BJ (cell line): ENCODE measurements around the gene TAF1L. TPM values are rescaled to one million over a fixed set of nuclear protein-coding genes. Genes with fewer than 3 reads are reported as not detected.
A peak's percentile ranks its signal among the peaks of the same experiment; 100 is the strongest.

ENCODE experiments used
- CTCF ChIA-PET: fragments of 350-600 bp; formaldehyde crosslinking; extraction: SDS; loops from one replicate; lab custom pipeline; 2021; ENCODE audit warnings: antibody characterized with exemption, inconsistent platforms; lab: Yijun Ruan, JAX
- POLR2A ChIA-PET: fragments of 300-600 bp; sonication (Branson Sonifier 250); formaldehyde crosslinking; extraction: SDS; loops from one replicate; lab custom pipeline; 2021; ENCODE audit warnings: antibody characterized with exemption; lab: Charles Lee
- DNase-seq: peaks from one replicate; pipeline ENCODE4 v3.0.0-alpha.2; 2011; ENCODE audit warnings: low read depth
- H3K27me3 ChIP-seq: 2 replicates; pipeline ENCODE4 v1.6.0; 2011; ENCODE audit warnings: low read length; ENCODE audit not compliant: control insufficient read depth, insufficient read depth
- H3K36me3 ChIP-seq: 2 replicates; pipeline ENCODE4 v1.5.1; 2011; ENCODE audit warnings: low read length; ENCODE audit not compliant: control insufficient read depth, insufficient read depth
- H3K4me3 ChIP-seq: 2 replicates; pipeline ENCODE4 v1.5.1; 2011; ENCODE audit warnings: low read depth, mild to moderate bottlenecking, control low read depth, low read length
- polyA minus RNA-seq: library from RNA; depleted of rRNA, polyadenylated mRNA; stranded (reverse); fragments of >200 nt; gene quantifications from 2 replicates; pipeline ENCODE4 v1.2.3, GENCODE V29; 2011; rRNA and poly(A)+ RNA removed
- polyA plus RNA-seq: library from polyadenylated mRNA; depleted of rRNA; stranded (reverse); fragments of >200 nt; gene quantifications from 2 replicates; pipeline ENCODE4 v1.2.3, GENCODE V29; 2011; rRNA removed
- TF ChIP-seq, protein P1 (sequence below): IDR thresholded peaks from 2 replicates; pipeline ENCODE4 v1.5.1; 2011; ENCODE audit warnings: low read depth, mild to moderate bottlenecking, control low read depth, inconsistent platforms, low read length, moderate library complexity; ENCODE audit not compliant: insufficient read depth

Gene TAF1L, protein sequence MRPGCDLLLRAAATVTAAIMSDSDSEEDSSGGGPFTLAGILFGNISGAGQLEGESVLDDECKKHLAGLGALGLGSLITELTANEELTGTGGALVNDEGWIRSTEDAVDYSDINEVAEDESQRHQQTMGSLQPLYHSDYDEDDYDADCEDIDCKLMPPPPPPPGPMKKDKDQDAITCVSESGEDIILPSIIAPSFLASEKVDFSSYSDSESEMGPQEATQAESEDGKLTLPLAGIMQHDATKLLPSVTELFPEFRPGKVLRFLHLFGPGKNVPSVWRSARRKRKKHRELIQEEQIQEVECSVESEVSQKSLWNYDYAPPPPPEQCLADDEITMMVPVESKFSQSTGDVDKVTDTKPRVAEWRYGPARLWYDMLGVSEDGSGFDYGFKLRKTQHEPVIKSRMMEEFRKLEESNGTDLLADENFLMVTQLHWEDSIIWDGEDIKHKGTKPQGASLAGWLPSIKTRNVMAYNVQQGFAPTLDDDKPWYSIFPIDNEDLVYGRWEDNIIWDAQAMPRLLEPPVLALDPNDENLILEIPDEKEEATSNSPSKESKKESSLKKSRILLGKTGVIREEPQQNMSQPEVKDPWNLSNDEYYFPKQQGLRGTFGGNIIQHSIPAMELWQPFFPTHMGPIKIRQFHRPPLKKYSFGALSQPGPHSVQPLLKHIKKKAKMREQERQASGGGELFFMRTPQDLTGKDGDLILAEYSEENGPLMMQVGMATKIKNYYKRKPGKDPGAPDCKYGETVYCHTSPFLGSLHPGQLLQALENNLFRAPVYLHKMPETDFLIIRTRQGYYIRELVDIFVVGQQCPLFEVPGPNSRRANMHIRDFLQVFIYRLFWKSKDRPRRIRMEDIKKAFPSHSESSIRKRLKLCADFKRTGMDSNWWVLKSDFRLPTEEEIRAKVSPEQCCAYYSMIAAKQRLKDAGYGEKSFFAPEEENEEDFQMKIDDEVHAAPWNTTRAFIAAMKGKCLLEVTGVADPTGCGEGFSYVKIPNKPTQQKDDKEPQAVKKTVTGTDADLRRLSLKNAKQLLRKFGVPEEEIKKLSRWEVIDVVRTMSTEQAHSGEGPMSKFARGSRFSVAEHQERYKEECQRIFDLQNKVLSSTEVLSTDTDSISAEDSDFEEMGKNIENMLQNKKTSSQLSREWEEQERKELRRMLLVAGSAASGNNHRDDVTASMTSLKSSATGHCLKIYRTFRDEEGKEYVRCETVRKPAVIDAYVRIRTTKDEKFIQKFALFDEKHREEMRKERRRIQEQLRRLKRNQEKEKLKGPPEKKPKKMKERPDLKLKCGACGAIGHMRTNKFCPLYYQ (N-terminal part only)
- polyA plus RNA-seq (0.01 TPM in 1 of 2 replicates, not detected in the other), polyA minus RNA-seq (not detected in 2 replicates)

DNA sequence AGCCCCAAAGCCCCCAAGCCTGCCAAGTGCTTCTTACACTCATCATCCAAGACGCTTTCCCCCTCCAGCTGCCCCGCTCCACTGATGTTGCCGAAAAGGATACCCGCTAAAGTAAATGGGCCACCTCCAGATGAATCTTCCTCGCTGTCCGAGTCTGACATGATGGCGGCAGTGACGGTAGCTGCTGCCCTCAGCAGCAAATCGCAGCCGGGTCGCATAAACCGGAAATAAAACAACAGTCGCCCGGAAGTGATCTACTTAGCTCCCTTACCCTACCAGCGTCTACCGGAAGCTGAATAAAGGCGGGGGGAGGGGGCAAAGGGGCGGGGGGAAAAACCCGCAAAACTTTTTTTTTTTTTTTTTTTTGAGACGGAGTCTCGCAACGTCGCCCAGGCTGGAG is at the start of gene TAF1L:
Gene TAF1L (minus strand): TSS at position 308 of the 400 bp plus-strand sequence. CDS start 90 bp downstream, at position 218.
- POLR2A ChIA-PET: no interaction called here
- CTCF ChIA-PET: no interaction called here
- Histone ChIP-seq H3K4me3 (no peak within 1 kb of the TSS), H3K27me3 (no peaks in the 10 kb centered on the region), H3K36me3 (no peaks in the 10 kb centered on the region)
- no peak for DNase-seq
- TF ChIP-seq, protein P1, sequence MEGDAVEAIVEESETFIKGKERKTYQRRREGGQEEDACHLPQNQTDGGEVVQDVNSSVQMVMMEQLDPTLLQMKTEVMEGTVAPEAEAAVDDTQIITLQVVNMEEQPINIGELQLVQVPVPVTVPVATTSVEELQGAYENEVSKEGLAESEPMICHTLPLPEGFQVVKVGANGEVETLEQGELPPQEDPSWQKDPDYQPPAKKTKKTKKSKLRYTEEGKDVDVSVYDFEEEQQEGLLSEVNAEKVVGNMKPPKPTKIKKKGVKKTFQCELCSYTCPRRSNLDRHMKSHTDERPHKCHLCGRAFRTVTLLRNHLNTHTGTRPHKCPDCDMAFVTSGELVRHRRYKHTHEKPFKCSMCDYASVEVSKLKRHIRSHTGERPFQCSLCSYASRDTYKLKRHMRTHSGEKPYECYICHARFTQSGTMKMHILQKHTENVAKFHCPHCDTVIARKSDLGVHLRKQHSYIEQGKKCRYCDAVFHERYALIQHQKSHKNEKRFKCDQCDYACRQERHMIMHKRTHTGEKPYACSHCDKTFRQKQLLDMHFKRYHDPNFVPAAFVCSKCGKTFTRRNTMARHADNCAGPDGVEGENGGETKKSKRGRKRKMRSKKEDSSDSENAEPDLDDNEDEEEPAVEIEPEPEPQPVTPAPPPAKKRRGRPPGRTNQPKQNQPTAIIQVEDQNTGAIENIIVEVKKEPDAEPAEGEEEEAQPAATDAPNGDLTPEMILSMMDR: no peak

DNA sequence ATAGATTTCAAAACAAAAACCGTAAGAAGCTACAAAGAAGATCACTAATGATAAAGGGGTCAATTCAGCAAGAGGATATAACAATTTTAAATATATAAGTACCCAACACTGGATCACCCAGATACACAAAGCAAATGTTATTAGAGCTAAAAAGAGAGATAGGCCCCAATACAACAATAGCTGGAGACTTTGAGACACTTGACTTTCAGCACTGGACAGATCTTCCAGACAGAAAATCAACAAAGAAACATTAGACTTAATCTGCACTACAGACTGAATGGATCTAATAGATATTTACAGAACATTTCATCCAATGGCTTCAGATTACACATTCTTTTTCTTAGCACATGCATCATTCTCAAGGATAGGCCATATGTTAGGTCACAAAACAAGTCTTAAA is 46.3 kb upstream of the TAF1L start:
- CTCF ChIA-PET: no interaction called here
- DNase-seq: no peak
- Histone ChIP-seq H3K4me3 (no peak overlapping the region), H3K27me3 (no peaks in the 10 kb centered on the region), H3K36me3 (no peaks in the 10 kb centered on the region)
- TF ChIP-seq, protein P1: no peak
- POLR2A ChIA-PET: no interaction called here

DNA sequence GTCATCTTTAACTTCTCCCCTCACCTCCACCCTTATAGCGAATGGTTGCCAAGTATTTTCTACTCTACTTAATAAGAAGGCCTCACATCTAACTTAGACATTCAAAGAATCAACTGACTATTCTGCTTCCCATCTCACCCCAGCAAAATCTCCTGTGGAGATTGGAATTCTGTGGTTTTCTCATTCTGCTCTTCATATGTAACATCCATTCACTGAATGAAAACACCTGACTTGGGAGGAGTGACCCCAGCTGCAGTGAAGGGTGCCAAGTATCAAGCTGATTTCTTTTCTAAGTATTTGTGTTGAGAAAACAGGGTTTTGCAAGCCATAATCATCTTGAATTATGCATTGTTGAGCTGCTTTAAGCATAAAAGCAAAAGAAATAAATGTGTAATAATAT is 42.5 kb upstream of the TAF1L start:
- POLR2A ChIA-PET: no interaction called here
- H3K36me3 ChIP-seq: no peaks in the 10 kb centered on the region
- TF ChIP-seq, protein P1: no peak
- no peak overlapping the region for H3K4me3 ChIP-seq
- CTCF ChIA-PET: no interaction called here
- DNase-seq: no peak
- H3K27me3 ChIP-seq: no peaks in the 10 kb centered on the region

DNA sequence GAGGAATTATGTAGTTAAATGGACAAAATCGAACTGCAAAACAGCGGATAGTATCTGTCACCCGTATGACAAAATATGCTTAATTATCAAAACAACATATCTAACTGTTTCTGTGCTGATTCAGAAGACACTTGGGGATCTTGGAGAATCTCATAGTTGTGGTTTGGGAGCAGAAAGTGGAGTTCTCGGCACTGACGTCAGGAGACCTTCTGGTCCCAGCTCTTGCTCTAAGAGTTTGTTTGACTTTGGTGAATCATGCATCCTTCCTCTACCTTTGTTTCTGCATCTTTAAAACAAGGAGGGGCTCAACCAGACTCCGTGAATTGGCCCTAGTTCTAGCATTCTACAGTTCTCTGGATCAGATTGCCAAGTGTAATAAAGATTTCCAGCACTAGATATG is 37.0 kb upstream of the TAF1L start:
- CTCF ChIA-PET: no interaction called here
- no peaks in the 10 kb centered on the region for H3K27me3 ChIP-seq
- POLR2A ChIA-PET: no interaction called here
- H3K36me3 ChIP-seq: no peaks in the 10 kb centered on the region
- TF ChIP-seq, protein P1: no peak
- H3K4me3 ChIP-seq: no peak overlapping the region
- DNase-seq: peak; percentile 15
